Right lobe of liver (tissue), 6 donors: Measurements from ENCODE around the gene RIPK3. TPM values are rescaled to one million over a fixed set of nuclear protein-coding genes. Genes with fewer than 3 reads are reported as not detected.
A peak's percentile ranks its signal among the peaks of the same experiment; 100 is the strongest.

Experiments used
- ATAC-seq, 4 donors: fragments of 200-7000 bp; cut with Tn5 transposase; one replicate each; pipeline ENCODE4 v1.9.1; 2020; ENCODE audit warnings: mild to moderate bottlenecking in 4 of 4, moderate library complexity in 4 of 4
- DNase-seq, 3 donors: peaks; one replicate each; pipeline ENCODE4 v3.0.0-alpha.2; 2020
- H3K27ac ChIP-seq, 3 donors: fragments of 200-600 bp; one replicate each; pipeline ENCODE4 v1.8.0; 2022
- H3K27me3 ChIP-seq, 2 donors: fragments of 200-600 bp; one replicate each; pipeline ENCODE4 v1.8.0; 2022
- H3K36me3 ChIP-seq, 4 donors: fragments of 200-600 bp; sonication (generic) in 1 of 4; one replicate each; pipeline versions ENCODE4 v1.5.1 to v1.8.0; 2017 to 2022; ENCODE audit warnings: control low read depth in 1 of 4
- H3K4me1 ChIP-seq, 4 donors: fragments of 200-600 bp; sonication (generic) in 1 of 4; one replicate each; pipeline versions ENCODE4 v1.5.1 to v1.8.0; 2017 to 2022; ENCODE audit warnings: control low read depth in 1 of 4
- H3K4me3 ChIP-seq, 3 donors: fragments of 200-600 bp; one replicate each; pipeline ENCODE4 v1.8.0; 2022
- H3K9me3 ChIP-seq, 4 donors: fragments of 200-600 bp; sonication (generic) in 1 of 4; one replicate each; pipeline versions ENCODE4 v1.5.1 to v1.8.0; 2017 to 2022; ENCODE audit warnings: control low read depth in 1 of 4
- CTCF ChIP-seq, 4 donors: fragments of 200-600 bp in 3 of 4; fragments of 450-650 bp in 1 of 4; IDR thresholded peaks; one replicate each; pipeline versions ENCODE4 v1.5.1 to v1.8.0; 2016 to 2022; ENCODE audit warnings: antibody characterized with exemption in 4 of 4, mild to moderate bottlenecking in 2 of 4
- POLR2A ChIP-seq: fragments of 450-650 bp; IDR thresholded peaks from one replicate; pipeline ENCODE4 v1.6.1; 2017; ENCODE audit warnings: antibody characterized with exemption, mild to moderate bottlenecking
- WGBS: methylation state at CpG from one replicate; pipeline ENCODE4 v1.1.6; 2018; ENCODE audit warnings: low coverage, low lambda C conversion rate; ENCODE audit not compliant: insufficient coverage; ENCODE audit errors: missing lambda C conversion rate; 5-methylcytosine and 5-hydroxymethylcytosine counted together
- intact Hi-C, 2 donors: fragments of 100-400 bp; cut with DNase I; formaldehyde crosslinking; loops; one replicate each; pipeline versions ENCODE4 v1.11.2 to v1.14.1; 2022
- total RNA-seq, 6 experiments: library from RNA; depleted of rRNA in 2 of 6; stranded (reverse); fragments of >200 nt in 2 of 6; fragmentation: NEBNext Ultra II Directional in 3 of 6; extraction: Animal tissue kit (Norgen Biotek cat#: 25700) in 3 of 6; gene quantifications; one replicate each; pipeline versions ENCODE4 v1.1.0 to v1.2.4, GENCODE V29; 2016 to 2023
- donor health status: DM: no; HTN: yes; CAD: no.
- donor health status: DM: no; HTN: no; CAD: no.
- donor health status: DM: no; HTN: no; CAD: no.
- donor health status: DM: no; HTN: yes; CAD: no.
- donor health status: DM: no; HTN: yes; CAD: no.

RIPK3 gene
- total RNA-seq, 6 experiments from 2014 or later: 0.70 to 1.6 (median 0.90) TPM

GRCh38 chr14:24366721-24367513 is 27.1 kb upstream of the RIPK3 start:
- DNase-seq (peak in 2 of 3 donors; percentile 51 to 58), ATAC-seq (peak; percentile 37 to 52 (median 46))
- no peaks in the 10 kb centered on the region for H3K36me3 ChIP-seq
- peak overlapping the region in 2 of 3 donors; percentile 16 for H3K4me3 ChIP-seq
- TF ChIP-seq POLR2A (no peak), CTCF (IDR thresholded peaks at IDR 0.05) (no peak)
- H3K9me3 ChIP-seq: no peaks in the 10 kb centered on the region
- no peaks in the 10 kb centered on the region for H3K4me1 ChIP-seq
- peak overlapping the region; percentile 14 to 35 (median 33) for H3K27ac ChIP-seq
- intact Hi-C loops: loop anchor here (5.0 kb wide), 1 partner anchor 65 kb away; no protein-coding TSS in a partner anchor
- H3K27me3 ChIP-seq: no peaks in the 10 kb centered on the region
- 30% methylated on average over 20 of the region's 40 CpGs for WGBS

- no peaks in the 10 kb centered on the region for H3K4me1 ChIP-seq
- TF ChIP-seq POLR2A (no peak), CTCF (IDR thresholded peaks at IDR 0.05) (no peak)
- no peaks in the 10 kb centered on the region for H3K27me3 ChIP-seq
- no peaks in the 10 kb centered on the region for H3K36me3 ChIP-seq
- no peaks in the 10 kb centered on the region for H3K9me3 ChIP-seq
- ATAC-seq: no peak
- WGBS: 29% methylated on average over 12 of the region's 16 CpGs
- peak overlapping the region in 2 of 3 donors; percentile 19 to 35 for H3K27ac ChIP-seq
- H3K4me3 ChIP-seq: peak overlapping the region in 2 of 3 donors; percentile 16
- no peak for DNase-seq
- intact Hi-C loops: loop anchor here (5.0 kb wide), 1 partner anchor 66 kb away; no protein-coding TSS in a partner anchor
These were observed 26.6 kb upstream of the RIPK3 start for GRCh38 chr14:24366413-24366720.

- Histone ChIP-seq H3K27me3 (no peaks in the 10 kb centered on the region), H3K27ac (peak overlapping the region; percentile 19 to 47 (median 35)), H3K4me1 (no peaks in the 10 kb centered on the region), H3K4me3 (peak overlapping the region in 1 of 3 donors; percentile 16), H3K36me3 (no peaks in the 10 kb centered on the region), H3K9me3 (no peaks in the 10 kb centered on the region)
- 22% methylated on average over 16 of the region's 28 CpGs for WGBS
- ATAC-seq (peak; percentile 94 to 95 (median 95)), DNase-seq (peak; percentile 83 to 86 (median 84))
- intact Hi-C loops: loop anchor here (5.0 kb wide), 1 partner anchor 66 kb away; no protein-coding TSS in a partner anchor
- peak; percentile 81 to 91 (median 84) for TF ChIP-seq CTCF (IDR thresholded peaks at IDR 0.05)
- no peak for TF ChIP-seq POLR2A
These were observed 26.0 kb upstream of the RIPK3 start for GRCh38 chr14:24365600-24366412.

DNA sequence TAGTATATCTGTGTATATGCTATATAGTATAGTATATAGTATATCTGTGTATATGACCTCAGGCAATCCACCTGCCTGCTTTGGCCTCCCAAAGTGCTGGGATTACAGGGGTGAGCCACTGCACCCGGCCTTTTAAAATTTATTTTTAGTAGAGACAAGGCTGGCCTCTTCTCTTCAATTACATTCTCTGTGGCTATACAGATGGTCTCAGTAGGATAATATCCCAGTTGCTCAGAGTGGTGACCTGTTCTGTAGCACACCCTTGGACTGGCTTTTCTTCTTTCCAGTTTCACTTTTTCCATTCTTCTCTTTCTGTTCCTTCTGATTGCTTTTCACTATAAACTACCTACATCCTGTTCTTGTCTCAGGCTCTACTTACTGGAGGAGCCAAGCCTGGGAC is 25.1 kb upstream of the RIPK3 start:
- intact Hi-C loops: loop anchor here (5.0 kb wide), 1 partner anchor 67 kb away; no protein-coding TSS in a partner anchor
- no peak for TF ChIP-seq CTCF (IDR thresholded peaks at IDR 0.05)
- no peak for TF ChIP-seq POLR2A
- ATAC-seq (no peak), DNase-seq (no peak)
- Histone ChIP-seq H3K4me1 (no peaks in the 10 kb centered on the region), H3K36me3 (no peaks in the 10 kb centered on the region), H3K27me3 (no peaks in the 10 kb centered on the region), H3K27ac (no peak overlapping the region), H3K4me3 (no peak overlapping the region), H3K9me3 (no peaks in the 10 kb centered on the region)
- 55% methylated on average over 1 of the region's 1 CpG for WGBS
